ENCODE results near the gene GPLD1.

DNA sequence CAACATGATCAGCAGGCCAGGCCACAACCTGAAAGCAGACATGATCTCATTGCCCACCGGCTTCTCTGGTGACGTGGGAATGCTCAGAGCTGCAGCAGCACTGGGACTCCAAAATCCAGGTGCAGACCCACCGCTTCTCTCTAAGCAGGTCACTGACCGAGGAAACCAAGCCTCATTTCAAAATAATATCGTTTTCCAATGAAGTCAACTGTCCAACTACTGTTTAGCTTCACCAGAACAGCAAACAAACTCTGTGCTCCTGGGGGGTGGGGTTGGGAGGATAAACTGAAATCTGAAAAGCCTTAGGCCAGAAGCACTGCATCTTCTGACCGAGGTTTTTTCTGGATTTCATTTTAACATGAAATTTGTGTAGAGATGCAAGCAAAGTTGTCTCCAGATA is at the start of gene GPLD1:
- TF ChIP-seq, protein P1, sequence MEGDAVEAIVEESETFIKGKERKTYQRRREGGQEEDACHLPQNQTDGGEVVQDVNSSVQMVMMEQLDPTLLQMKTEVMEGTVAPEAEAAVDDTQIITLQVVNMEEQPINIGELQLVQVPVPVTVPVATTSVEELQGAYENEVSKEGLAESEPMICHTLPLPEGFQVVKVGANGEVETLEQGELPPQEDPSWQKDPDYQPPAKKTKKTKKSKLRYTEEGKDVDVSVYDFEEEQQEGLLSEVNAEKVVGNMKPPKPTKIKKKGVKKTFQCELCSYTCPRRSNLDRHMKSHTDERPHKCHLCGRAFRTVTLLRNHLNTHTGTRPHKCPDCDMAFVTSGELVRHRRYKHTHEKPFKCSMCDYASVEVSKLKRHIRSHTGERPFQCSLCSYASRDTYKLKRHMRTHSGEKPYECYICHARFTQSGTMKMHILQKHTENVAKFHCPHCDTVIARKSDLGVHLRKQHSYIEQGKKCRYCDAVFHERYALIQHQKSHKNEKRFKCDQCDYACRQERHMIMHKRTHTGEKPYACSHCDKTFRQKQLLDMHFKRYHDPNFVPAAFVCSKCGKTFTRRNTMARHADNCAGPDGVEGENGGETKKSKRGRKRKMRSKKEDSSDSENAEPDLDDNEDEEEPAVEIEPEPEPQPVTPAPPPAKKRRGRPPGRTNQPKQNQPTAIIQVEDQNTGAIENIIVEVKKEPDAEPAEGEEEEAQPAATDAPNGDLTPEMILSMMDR (IDR thresholded peaks at IDR 0.05) = no peak
- TF ChIP-seq POLR2AphosphoS5 (IDR thresholded peaks at IDR 0.05) (no peak), EP300 (IDR thresholded peaks at IDR 0.05) (no peak), POLR2A (IDR thresholded peaks at IDR 0.05) (no peak)
